Endothelial cell of umbilical vein (primary cell): ENCODE data around the gene CDC42SE2. TPM values are rescaled to one million over a fixed set of nuclear protein-coding genes. Genes with fewer than 3 reads are reported as not detected.

ENCODE experiments used
- BruUV-seq: library from RNA; stranded (reverse); fragments of 400-500 nt; replicated peaks from 2 replicates; lab custom pipeline; 2021; lab: Mats Ljungman, UMichigan
- CTCF ChIA-PET: fragments of 300-600, 350-600 bp; sonication (Branson Sonifier 250); formaldehyde crosslinking; loops from one replicate; lab custom pipeline; 2021; ENCODE audit warnings: antibody characterized with exemption, inconsistent platforms; lab: Charles Lee
- POLR2A ChIA-PET: fragments of 300-600, 350-600 bp; sonication (Branson Sonifier 250); formaldehyde crosslinking; loops from one replicate; lab custom pipeline; 2021; ENCODE audit warnings: antibody characterized with exemption, inconsistent platforms; lab: Charles Lee
- DNase-seq: peaks from one replicate; pipeline ENCODE4 v3.0.0-alpha.2; 2011; ENCODE audit warnings: low read depth, low spot score
- FAIRE-seq: peaks from 2 replicates; lab custom pipeline; 2011; peaks lifted over from hg19 to GRCh38; lab: Jason Lieb, UNC
- H2AFZ ChIP-seq: 2 replicates; pipeline ENCODE4 v1.6.0; 2012; ENCODE audit warnings: low read depth, low read length, control low read depth, inconsistent platforms
- H3K27ac ChIP-seq: 2 replicates; pipeline ENCODE4 v1.5.1; 2011; ENCODE audit warnings: low read depth, mild to moderate bottlenecking, control low read depth, low read length, moderate library complexity; ENCODE audit not compliant: insufficient read depth
- H3K27me3 ChIP-seq, 2 experiments: 2 replicates each; pipeline versions ENCODE4 v1.6.0 to v1.6.1; 2011; ENCODE audit warnings: low read length in 2 of 2, mixed read lengths in 1 of 2; ENCODE audit not compliant: control insufficient read depth in 2 of 2, insufficient read depth in 2 of 2
- H3K36me3 ChIP-seq, 2 experiments: 2 replicates in 1 of 2; 3 replicates in 1 of 2; pipeline ENCODE4 v1.5.1; 2011; ENCODE audit warnings: low read length in 2 of 2, mild to moderate bottlenecking in 1 of 2, moderate library complexity in 1 of 2; ENCODE audit not compliant: control insufficient read depth in 2 of 2, insufficient read depth in 2 of 2; ENCODE audit errors: extremely low read depth in 1 of 2
- H3K4me1 ChIP-seq: 3 replicates; pipeline ENCODE4 v1.5.1; 2011; ENCODE audit warnings: mild to moderate bottlenecking, low read length; ENCODE audit not compliant: control insufficient read depth, insufficient read depth; ENCODE audit errors: extremely low read depth
- H3K4me2 ChIP-seq: 2 replicates; pipeline ENCODE4 v1.6.1; 2011; ENCODE audit warnings: low read length, control low read depth, mixed read lengths; ENCODE audit not compliant: insufficient read depth
- H3K4me3 ChIP-seq, 3 experiments: fragments of 200-600 bp in 1 of 3; sonication (generic), shearing (Covaris generic) in 1 of 3; replicated peaks in 1 of 3; 2 replicates each; pipeline ENCODE4 v1.5.1; 2011 to 2016; ENCODE audit warnings: control low read depth in 3 of 3, low read length in 3 of 3, mild to moderate bottlenecking in 2 of 3, inconsistent platforms in 1 of 3, low read depth in 1 of 3, moderate library complexity in 1 of 3; ENCODE audit not compliant: insufficient read depth in 1 of 3
- H3K79me2 ChIP-seq: 2 replicates; pipeline ENCODE4 v1.6.0; 2012; ENCODE audit warnings: low read length, inconsistent platforms; ENCODE audit not compliant: control insufficient read depth, insufficient read depth
- H3K9ac ChIP-seq: replicated peaks from 2 replicates; pipeline ENCODE3; 2011; ENCODE audit warnings: low read length, control low read depth; ENCODE audit not compliant: insufficient read depth; ENCODE audit errors: extremely low read depth
- H3K9me1 ChIP-seq: replicated peaks from 3 replicates; pipeline ENCODE4 v1.6.0; 2011; ENCODE audit warnings: mild to moderate bottlenecking, low read length; ENCODE audit not compliant: control insufficient read depth, insufficient read depth; ENCODE audit errors: extremely low read depth
- H3K9me3 ChIP-seq: replicated peaks from 2 replicates; pipeline ENCODE4 v1.5.1; 2012; ENCODE audit warnings: low read length, inconsistent platforms; ENCODE audit not compliant: control insufficient read depth, insufficient read depth
- H4K20me1 ChIP-seq: replicated peaks from 2 replicates; pipeline ENCODE3; 2011; ENCODE audit warnings: mild to moderate bottlenecking, low read length; ENCODE audit not compliant: control insufficient read depth, insufficient read depth; ENCODE audit errors: extremely low read depth
- CTCF ChIP-seq, 2 donors: IDR thresholded peaks; 1 replicate in 1 of 2; 2 replicates in 1 of 2; pipeline ENCODE4 v1.5.1; 2011; ENCODE audit warnings: low read length in 2 of 2, mild to moderate bottlenecking in 2 of 2, moderate library complexity in 2 of 2, control low read depth in 1 of 2, inconsistent platforms in 1 of 2, low read depth in 1 of 2; ENCODE audit not compliant: insufficient read depth in 1 of 2; ENCODE audit errors: extremely low read depth in 1 of 2
- EZH2 ChIP-seq: IDR thresholded peaks from 2 replicates; pipeline ENCODE4 v1.6.1; 2012; ENCODE audit warnings: borderline replicate concordance, low read depth, mild to moderate bottlenecking, moderate library complexity, low read length, inconsistent platforms; ENCODE audit not compliant: severe bottlenecking
- FOS ChIP-seq: IDR thresholded peaks from 2 replicates; pipeline ENCODE4 v1.6.1; 2011; ENCODE audit warnings: mild to moderate bottlenecking, low read length, moderate library complexity, borderline replicate concordance; ENCODE audit not compliant: insufficient read depth
- GATA2 ChIP-seq: IDR thresholded peaks from 2 replicates; pipeline ENCODE4 v1.7.0; 2011; ENCODE audit warnings: low read depth, mild to moderate bottlenecking, moderate library complexity, mixed read lengths, low read length; ENCODE audit not compliant: insufficient read length, insufficient read depth
- JUN ChIP-seq: IDR thresholded peaks from 2 replicates; pipeline ENCODE4 v1.6.1; 2011; ENCODE audit warnings: borderline replicate concordance, low read depth; ENCODE audit not compliant: insufficient read length, insufficient read depth
- MAX ChIP-seq: IDR thresholded peaks from 2 replicates; pipeline ENCODE4 v1.6.1; 2011; ENCODE audit not compliant: insufficient read depth, insufficient read length
- MYC ChIP-seq: IDR thresholded peaks from one replicate; pipeline ENCODE4 v1.6.1; 2011; ENCODE audit warnings: mild to moderate bottlenecking, low read depth, low read length
- POLR2A ChIP-seq: IDR thresholded peaks from 2 replicates; pipeline ENCODE4 v1.6.1; 2012; ENCODE audit warnings: low read depth, mild to moderate bottlenecking, control low read depth, low read length
- POLR2AphosphoS5 ChIP-seq: IDR thresholded peaks from 2 replicates; pipeline ENCODE4 v1.6.1; 2012; ENCODE audit warnings: low read depth, mild to moderate bottlenecking, control low read depth, low read length, moderate library complexity; ENCODE audit not compliant: insufficient read depth
- dilution Hi-C: fragments of 300-500 bp; cut with MboI; formaldehyde crosslinking; loops from one replicate; pipeline ENCODE4 v1.15.0; 2019; ENCODE audit warnings: low sequenced_read_pairs; ENCODE audit not compliant: extremely low pct_ligation_motif_present
- intact Hi-C: fragments of 100-400 bp; cut with micrococcal nuclease; formaldehyde crosslinking; loops from one replicate; pipeline ENCODE4 v1.10.0; 2022
- polyA plus RNA-seq, 4 experiments: library from polyadenylated mRNA; depleted of rRNA in 3 of 4; stranded (reverse) in 3 of 4; unstranded in 1 of 4; fragments of >200 nt; gene quantifications; 2 replicates each; pipeline versions ENCODE4 v1.2.1 to v1.2.3, GENCODE V29; 2011 to 2012; ENCODE audit warnings: missing spikeins in 1 of 4
- total RNA-seq: library from RNA; stranded (reverse); gene quantifications from 2 replicates; pipeline ENCODE4 v1.2.3, GENCODE V29; 2021

Gene CDC42SE2
- total and polyA plus RNA-seq, 2 donors (not counting 3 experiments of a cell fraction or from before 2014, with no cell fraction given), result 14.7 to 21.9 TPM

GRCh38 chr5:131281868-131282234 lies 18.0 kb downstream of the CDC42SE2 start:
- Histone ChIP-seq H3K36me3 (no peaks in the 10 kb centered on the region), H3K27me3 (no peaks in the 10 kb centered on the region), H3K4me1 (no peaks in the 10 kb centered on the region), H4K20me1 (no peaks in the 10 kb centered on the region), H2AFZ (no peak overlapping the region), H3K9me3 (no peaks in the 10 kb centered on the region), H3K4me2 (no peak overlapping the region), H3K79me2 (peaks cover 66% of the 10 kb centered on the region), H3K27ac (no peak overlapping the region), H3K4me3 (no peak overlapping the region), H3K9ac (no peak overlapping the region), H3K9me1 (no peaks in the 10 kb centered on the region)
- FAIRE-seq (no peak), DNase-seq (no peak)
- TF ChIP-seq MYC (no peak), CTCF (IDR thresholded peaks at IDR 0.05; ENCODE audit: extremely low read depth in 1 of 2, insufficient read depth in 1 of 2, low read depth in 1 of 2, low read length in 2 of 2) (no peak), JUN (no peak), EZH2 (no peak), POLR2A (no peak), FOS (no peak), GATA2 (no peak), MAX (no peak), POLR2AphosphoS5 (no peak)
- POLR2A ChIA-PET, result no interaction called here
- intact Hi-C loops (no loop called here), dilution Hi-C loops (no loop called here)
- no TSS peak for BruUV-seq
- CTCF ChIA-PET, result interaction anchor here (1.5 kb wide), 1 partner anchor 17 kb away, joined by 5 read pairs; no protein-coding TSS in a partner anchor
